Gastroesophageal sphincter (tissue), 4 donors: ENCODE measurements around the gene SLC18A2. TPM values are rescaled to one million over a fixed set of nuclear protein-coding genes. Genes with fewer than 3 reads are reported as not detected.

Source experiments
- ATAC-seq: fragments of 150-250 bp; one replicate; pipeline ENCODE4 v1.9.1; 2016; ENCODE audit warnings: mild to moderate bottlenecking, moderate library complexity
- H3K27ac ChIP-seq, 4 donors: fragments of 200-600 bp; sonication (generic) in 3 of 4; 1 replicate in 3 of 4; 2 replicates in 1 of 4; pipeline ENCODE4 v1.5.1; 2016 to 2019
- H3K27me3 ChIP-seq: fragments of 200-600 bp; sonication (generic); one replicate; pipeline ENCODE4 v1.5.1; 2019
- H3K36me3 ChIP-seq, 2 donors: fragments of 200-600 bp; sonication (generic); one replicate each; pipeline ENCODE4 v1.5.1; 2019; ENCODE audit warnings: control low read depth in 1 of 2
- H3K4me1 ChIP-seq, 3 donors: fragments of 200-600 bp; sonication (generic); 1 replicate in 2 of 3; 2 replicates in 1 of 3; pipeline ENCODE4 v1.5.1; 2016 to 2019; ENCODE audit warnings: control low read depth in 2 of 3
- H3K4me3 ChIP-seq, 2 donors: fragments of 200-600 bp; sonication (generic); one replicate each; pipeline ENCODE4 v1.5.1; 2019; ENCODE audit warnings: mild to moderate bottlenecking in 1 of 2, moderate library complexity in 1 of 2
- H3K9me3 ChIP-seq, 3 donors: fragments of 200-600 bp; sonication (generic); one replicate each; pipeline ENCODE4 v1.5.1; 2017 to 2019; ENCODE audit warnings: control low read depth in 2 of 3
- EP300 ChIP-seq: sonication (generic); formaldehyde crosslinking; IDR thresholded peaks from one replicate; pipeline ENCODE4 v1.6.1; 2017; ENCODE audit warnings: antibody characterized with exemption, mild to moderate bottlenecking
- POLR2A ChIP-seq, 2 donors: fragments of 450-650 bp; IDR thresholded peaks; one replicate each; pipeline ENCODE4 v1.6.1; 2017; ENCODE audit warnings: antibody characterized with exemption in 2 of 2, mild to moderate bottlenecking in 2 of 2, moderate library complexity in 1 of 2
- POLR2AphosphoS5 ChIP-seq: sonication (generic); formaldehyde crosslinking; IDR thresholded peaks from one replicate; pipeline ENCODE4 v1.6.1; 2017; ENCODE audit warnings: antibody characterized with exemption
- WGBS, 2 donors: methylation state at CpG; one replicate each; pipeline ENCODE4 v1.1.5; 2018; ENCODE audit warnings: low coverage in 1 of 2; 5-methylcytosine and 5-hydroxymethylcytosine counted together
- total RNA-seq, 4 donors: library from RNA; depleted of rRNA; stranded (reverse); fragments of >200 nt; gene quantifications; one replicate each; pipeline ENCODE4 v1.1.0, GENCODE V29; 2016
- TF ChIP-seq, protein P1 (sequence below), 4 experiments: fragments of 200-600 bp in 2 of 4; fragments of 450-650 bp in 2 of 4; sonication (generic) in 1 of 4; IDR thresholded peaks; one replicate each; pipeline ENCODE4 v1.5.1; 2017 to 2019; ENCODE audit warnings: antibody characterized with exemption in 4 of 4, mild to moderate bottlenecking in 2 of 4, moderate library complexity in 2 of 4

The SLC18A2 gene
- total RNA-seq, 4 donors from 2014 or later, result 0.82 to 1.9 (median 0.89) TPM

- no peak for ATAC-seq
- H3K36me3 ChIP-seq, result no peaks in the 10 kb centered on the region
- 53 to 58% methylated on average over 3 of the region's 3 CpGs for WGBS, 2 donors
- no peaks in the 10 kb centered on the region for H3K4me1 ChIP-seq
- no peak overlapping the region for H3K4me3 ChIP-seq
- no peak overlapping the region for H3K27ac ChIP-seq
- TF ChIP-seq EP300 (no peak), POLR2AphosphoS5 (no peak), POLR2A (IDR thresholded peaks at IDR 0.05) (no peak)
- TF ChIP-seq, protein P1, sequence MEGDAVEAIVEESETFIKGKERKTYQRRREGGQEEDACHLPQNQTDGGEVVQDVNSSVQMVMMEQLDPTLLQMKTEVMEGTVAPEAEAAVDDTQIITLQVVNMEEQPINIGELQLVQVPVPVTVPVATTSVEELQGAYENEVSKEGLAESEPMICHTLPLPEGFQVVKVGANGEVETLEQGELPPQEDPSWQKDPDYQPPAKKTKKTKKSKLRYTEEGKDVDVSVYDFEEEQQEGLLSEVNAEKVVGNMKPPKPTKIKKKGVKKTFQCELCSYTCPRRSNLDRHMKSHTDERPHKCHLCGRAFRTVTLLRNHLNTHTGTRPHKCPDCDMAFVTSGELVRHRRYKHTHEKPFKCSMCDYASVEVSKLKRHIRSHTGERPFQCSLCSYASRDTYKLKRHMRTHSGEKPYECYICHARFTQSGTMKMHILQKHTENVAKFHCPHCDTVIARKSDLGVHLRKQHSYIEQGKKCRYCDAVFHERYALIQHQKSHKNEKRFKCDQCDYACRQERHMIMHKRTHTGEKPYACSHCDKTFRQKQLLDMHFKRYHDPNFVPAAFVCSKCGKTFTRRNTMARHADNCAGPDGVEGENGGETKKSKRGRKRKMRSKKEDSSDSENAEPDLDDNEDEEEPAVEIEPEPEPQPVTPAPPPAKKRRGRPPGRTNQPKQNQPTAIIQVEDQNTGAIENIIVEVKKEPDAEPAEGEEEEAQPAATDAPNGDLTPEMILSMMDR (IDR thresholded peaks at IDR 0.05), result no peak
- H3K27me3 ChIP-seq, result peaks cover 72% of the 10 kb centered on the region
- no peaks in the 10 kb centered on the region for H3K9me3 ChIP-seq
Measured at GRCh38 chr10:117259279-117259678, 18.4 kb downstream of the SLC18A2 start.

DNA sequence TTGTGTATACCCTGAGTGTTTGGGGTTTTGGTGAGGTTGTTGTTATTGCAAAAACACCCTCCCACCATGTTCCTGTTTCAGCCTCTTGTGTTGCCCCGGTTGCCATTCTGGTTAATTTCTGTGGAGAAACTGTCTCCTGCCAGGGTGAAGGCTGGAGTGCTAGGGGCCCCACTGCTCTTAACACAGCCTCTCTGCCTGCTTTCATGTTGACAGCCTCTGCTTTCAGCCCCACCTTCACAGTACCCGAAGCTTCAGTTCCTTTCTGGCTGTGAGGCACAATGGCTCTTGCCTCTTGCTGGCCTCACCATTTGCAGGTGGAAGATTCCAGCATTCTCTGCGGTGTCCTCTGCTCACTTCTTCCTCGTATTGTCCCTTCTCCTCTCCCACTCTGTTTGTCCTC lies 19.2 kb downstream of the SLC18A2 start:
- 37 to 58% methylated on average over 3 to 4 of the region's 4 CpGs for WGBS, 2 donors
- no peaks in the 10 kb centered on the region for H3K9me3 ChIP-seq
- peaks cover 74% of the 10 kb centered on the region for H3K27me3 ChIP-seq

GRCh38 chr10:117261501-117261900 lies 20.6 kb downstream of the SLC18A2 start:
- Histone ChIP-seq H3K27me3 (peaks cover 65% of the 10 kb centered on the region), H3K36me3 (no peaks in the 10 kb centered on the region), H3K9me3 (no peaks in the 10 kb centered on the region), H3K27ac (no peak overlapping the region), H3K4me3 (no peak overlapping the region), H3K4me1 (no peaks in the 10 kb centered on the region)
- 82% methylated on average over 2 of the region's 3 CpGs; no CpG with 5 or more reads in 1 of the 2 donors for WGBS, 2 donors
- ATAC-seq, result no peak
- TF ChIP-seq POLR2AphosphoS5 (no peak), POLR2A (IDR thresholded peaks at IDR 0.05) (no peak), EP300 (no peak)
- TF ChIP-seq, protein P1 (IDR thresholded peaks at IDR 0.05), result no peak

More for the DNA sequence above, 19.2 kb downstream of the SLC18A2 start:
- no peak for ATAC-seq
- Histone ChIP-seq H3K27ac (no peak overlapping the region), H3K4me3 (no peak overlapping the region), H3K36me3 (no peaks in the 10 kb centered on the region), H3K4me1 (no peaks in the 10 kb centered on the region)
- no peak for TF ChIP-seq POLR2AphosphoS5
- TF ChIP-seq, protein P1 (IDR thresholded peaks at IDR 0.05), result no peak

GRCh38 chr10:117262291-117262902 lies 21.5 kb downstream of the SLC18A2 start:
- H3K4me3 ChIP-seq, result no peak overlapping the region
- no peaks in the 10 kb centered on the region for H3K36me3 ChIP-seq
- no peak overlapping the region for H3K27ac ChIP-seq
- no peaks in the 10 kb centered on the region for H3K4me1 ChIP-seq
- ATAC-seq, result no peak
- no peak for TF ChIP-seq POLR2A (IDR thresholded peaks at IDR 0.05)
- TF ChIP-seq, protein P1 (IDR thresholded peaks at IDR 0.05), result no peak
- no peak for TF ChIP-seq EP300
- peaks cover 56% of the 10 kb centered on the region for H3K27me3 ChIP-seq
- H3K9me3 ChIP-seq, result no peaks in the 10 kb centered on the region
- 85% methylated on average over 9 of the region's 10 CpGs; no CpG with 5 or more reads in 1 of the 2 donors for WGBS, 2 donors

GRCh38 chr10:117262903-117263293 lies 22.0 kb downstream of the SLC18A2 start:
- Histone ChIP-seq H3K4me3 (no peak overlapping the region), H3K27me3 (peaks cover 51% of the 10 kb centered on the region), H3K4me1 (no peaks in the 10 kb centered on the region), H3K9me3 (no peaks in the 10 kb centered on the region), H3K27ac (no peak overlapping the region), H3K36me3 (no peaks in the 10 kb centered on the region)
- WGBS, 2 donors, result 42 to 57% methylated on average over 2 to 4 of the region's 7 CpGs
- TF ChIP-seq EP300, result no peak
- TF ChIP-seq, protein P1 (IDR thresholded peaks at IDR 0.05), result no peak
- no peak for TF ChIP-seq POLR2A (IDR thresholded peaks at IDR 0.05)
- no peak for TF ChIP-seq POLR2AphosphoS5
- ATAC-seq, result no peak
